Loucy (cell line): ENCODE measurements around the gene MOV10L1.

ENCODE experiments used
- H2AFZ ChIP-seq: fragments of 200-600 bp; sonication (generic); 2 replicates; pipeline ENCODE4 v1.6.0; 2016; ENCODE audit warnings: antibody characterized with exemption, mild to moderate bottlenecking, low read length, moderate library complexity
- H3F3A ChIP-seq: fragments of 200-600 bp; 2 replicates; pipeline ENCODE4 v1.6.0; 2016; ENCODE audit warnings: antibody characterized with exemption, low read depth, mild to moderate bottlenecking
- H3K27me3 ChIP-seq: fragments of 200-600 bp; sonication (generic); 2 replicates; pipeline ENCODE4 v1.6.1; 2014; ENCODE audit warnings: low read length, mild to moderate bottlenecking; ENCODE audit not compliant: insufficient read depth, poor library complexity, severe bottlenecking
- H3K36me3 ChIP-seq: fragments of 200-600 bp; sonication (generic); 2 replicates; pipeline ENCODE4 v1.6.1; 2016; ENCODE audit warnings: low read length; ENCODE audit not compliant: insufficient read depth
- H3K4me1 ChIP-seq: fragments of 200-600 bp; sonication (generic); 2 replicates; pipeline ENCODE4 v1.5.1; 2014; ENCODE audit warnings: low read length, mild to moderate bottlenecking; ENCODE audit not compliant: insufficient read depth, poor library complexity, severe bottlenecking
- H3K4me2 ChIP-seq: fragments of 200-600 bp; sonication (generic); 2 replicates; pipeline ENCODE4 v1.6.0; 2014; ENCODE audit warnings: antibody characterized with exemption, low read length, low read depth, mild to moderate bottlenecking; ENCODE audit not compliant: poor library complexity, severe bottlenecking
- H3K4me3 ChIP-seq: fragments of 200-600 bp; sonication (generic); 2 replicates; pipeline ENCODE4 v1.5.1; 2014; ENCODE audit warnings: low read length, mild to moderate bottlenecking, mixed read lengths; ENCODE audit not compliant: poor library complexity, severe bottlenecking
- H3K79me2 ChIP-seq: fragments of 200-600 bp; sonication (generic); 2 replicates; pipeline ENCODE4 v1.6.1; 2014; ENCODE audit warnings: low read length; ENCODE audit not compliant: insufficient read depth
- H3K9ac ChIP-seq: fragments of 200-600 bp; sonication (generic); 2 replicates; pipeline ENCODE4 v1.6.0; 2014; ENCODE audit warnings: mild to moderate bottlenecking, low read depth, low read length, moderate library complexity; ENCODE audit not compliant: poor library complexity, severe bottlenecking
- H3K9me2 ChIP-seq: fragments of 200-600 bp; sonication (generic); replicated peaks from 2 replicates; pipeline ENCODE4 v1.6.1; 2016; ENCODE audit warnings: low read depth, low read length, mixed read lengths
- H3K9me3 ChIP-seq: fragments of 200-600 bp; sonication (generic); 2 replicates; pipeline ENCODE4 v1.6.1; 2014; ENCODE audit warnings: mild to moderate bottlenecking, antibody characterized with exemption, low read length, low read depth; ENCODE audit not compliant: insufficient read depth
- H4K20me1 ChIP-seq: fragments of 200-600 bp; sonication (generic); 2 replicates; pipeline ENCODE4 v1.6.0; 2014; ENCODE audit warnings: antibody characterized with exemption, low read length, mild to moderate bottlenecking; ENCODE audit not compliant: insufficient read depth, poor library complexity, severe bottlenecking
- EZH2phosphoT487 ChIP-seq: fragments of 200-600 bp; IDR thresholded peaks from 2 replicates; pipeline ENCODE4 v1.6.1; 2018; ENCODE audit warnings: antibody characterized with exemption, mild to moderate bottlenecking, moderate library complexity, borderline replicate concordance
- TF ChIP-seq, protein P1 (sequence below): fragments of 200-600 bp; sonication (generic); conservative IDR thresholded peaks from 2 replicates; pipeline ENCODE4 v1.5.1; 2014; ENCODE audit warnings: mild to moderate bottlenecking, antibody characterized with exemption, low read length

The MOV10L1 gene

DNA sequence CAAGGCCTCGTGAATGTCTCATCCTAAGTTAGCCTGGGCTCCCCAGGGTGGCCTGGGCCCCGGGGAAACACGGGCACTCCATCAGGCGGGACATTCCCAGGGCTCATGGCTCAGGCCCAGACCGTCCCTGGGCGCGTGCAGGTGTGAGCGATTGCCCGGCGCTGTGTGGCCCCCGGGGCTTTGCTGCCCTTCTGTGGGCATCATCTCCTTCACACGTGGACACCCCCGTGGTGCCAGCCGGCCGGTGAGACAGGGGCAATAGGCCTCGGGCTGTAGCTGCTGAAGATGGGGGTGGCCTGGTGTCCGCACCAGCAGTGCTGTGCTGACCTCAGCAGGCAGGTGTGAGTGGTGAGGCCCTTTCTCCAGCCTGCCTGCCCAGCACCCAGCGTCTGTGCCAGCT lies 106.5 kb downstream of the MOV10L1 start:
- TF ChIP-seq EZH2phosphoT487 = no peak
- TF ChIP-seq, protein P1, sequence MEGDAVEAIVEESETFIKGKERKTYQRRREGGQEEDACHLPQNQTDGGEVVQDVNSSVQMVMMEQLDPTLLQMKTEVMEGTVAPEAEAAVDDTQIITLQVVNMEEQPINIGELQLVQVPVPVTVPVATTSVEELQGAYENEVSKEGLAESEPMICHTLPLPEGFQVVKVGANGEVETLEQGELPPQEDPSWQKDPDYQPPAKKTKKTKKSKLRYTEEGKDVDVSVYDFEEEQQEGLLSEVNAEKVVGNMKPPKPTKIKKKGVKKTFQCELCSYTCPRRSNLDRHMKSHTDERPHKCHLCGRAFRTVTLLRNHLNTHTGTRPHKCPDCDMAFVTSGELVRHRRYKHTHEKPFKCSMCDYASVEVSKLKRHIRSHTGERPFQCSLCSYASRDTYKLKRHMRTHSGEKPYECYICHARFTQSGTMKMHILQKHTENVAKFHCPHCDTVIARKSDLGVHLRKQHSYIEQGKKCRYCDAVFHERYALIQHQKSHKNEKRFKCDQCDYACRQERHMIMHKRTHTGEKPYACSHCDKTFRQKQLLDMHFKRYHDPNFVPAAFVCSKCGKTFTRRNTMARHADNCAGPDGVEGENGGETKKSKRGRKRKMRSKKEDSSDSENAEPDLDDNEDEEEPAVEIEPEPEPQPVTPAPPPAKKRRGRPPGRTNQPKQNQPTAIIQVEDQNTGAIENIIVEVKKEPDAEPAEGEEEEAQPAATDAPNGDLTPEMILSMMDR = no peak
- Histone ChIP-seq H3K4me1 (peaks cover 20% of the 10 kb centered on the region), H4K20me1 (peaks cover 17% of the 10 kb centered on the region), H3K4me2 (no peak overlapping the region), H3K9me2 (no peaks in the 10 kb centered on the region), H3K36me3 (peaks cover 22% of the 10 kb centered on the region; the same call in 1 of the 2 replicates), H2AFZ (no peak overlapping the region), H3K4me3 (no peak overlapping the region), H3K9me3 (no peaks in the 10 kb centered on the region), H3K9ac (no peak overlapping the region), H3F3A (peaks cover 9% of the 10 kb centered on the region; the same call in 1 of the 2 replicates), H3K79me2 (peaks cover 37% of the 10 kb centered on the region), H3K27me3 (no peaks in the 10 kb centered on the region)

DNA sequence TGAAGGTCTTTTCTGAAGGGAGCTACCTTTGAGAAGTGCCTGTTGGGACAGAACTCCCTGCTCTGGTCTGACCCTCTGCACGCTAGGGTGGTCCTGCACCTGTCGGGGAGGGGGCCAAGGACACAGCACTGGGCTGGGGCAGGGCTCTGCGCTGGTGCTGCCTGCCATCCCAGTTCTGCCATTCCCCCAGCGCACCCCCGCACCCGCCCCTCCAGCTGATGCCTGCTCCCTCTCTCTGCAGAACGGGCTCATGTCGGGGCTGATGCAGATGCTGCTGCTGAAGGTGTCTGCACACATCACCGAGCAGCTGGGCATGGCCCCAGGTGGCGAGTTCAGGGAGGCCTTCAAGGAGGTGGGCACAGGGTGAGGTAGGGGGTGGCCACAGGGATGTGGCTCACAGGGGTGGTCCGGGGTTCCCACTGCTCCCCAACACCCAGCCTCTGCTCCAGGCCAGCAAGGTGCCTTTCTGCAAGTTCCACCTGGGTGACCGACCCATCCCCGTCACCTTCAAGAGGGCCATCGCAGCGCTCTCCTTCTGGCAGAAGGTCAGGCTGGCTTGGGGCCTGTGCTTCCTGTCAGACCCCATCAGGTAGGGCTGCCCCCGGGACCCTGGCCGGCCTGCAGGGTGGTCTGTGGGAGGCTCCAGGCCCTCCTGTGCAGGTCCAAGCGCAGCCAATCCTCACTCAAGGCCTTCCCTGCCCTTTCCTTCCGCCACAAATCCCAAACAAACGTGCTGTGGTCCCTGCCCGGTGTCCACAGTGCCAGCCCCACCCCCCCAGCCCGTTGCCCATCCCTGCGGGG lies 107.4 kb downstream of the MOV10L1 start:
- H3K36me3 ChIP-seq = peaks cover 22% of the 10 kb centered on the region; the same call in 1 of the 2 replicates
- H3K79me2 ChIP-seq = peaks cover 40% of the 10 kb centered on the region
- TF ChIP-seq, protein P1 = no peak
- no peak for TF ChIP-seq EZH2phosphoT487
- no peaks in the 10 kb centered on the region for H3K9me3 ChIP-seq
- H3K9me2 ChIP-seq = no peaks in the 10 kb centered on the region
- H2AFZ ChIP-seq = no peak overlapping the region
- no peak overlapping the region for H3K4me2 ChIP-seq
- peaks cover 19% of the 10 kb centered on the region for H3K4me1 ChIP-seq
- H3K4me3 ChIP-seq = no peak overlapping the region
- peaks cover 19% of the 10 kb centered on the region for H4K20me1 ChIP-seq
- no peak overlapping the region for H3K9ac ChIP-seq
- no peaks in the 10 kb centered on the region for H3K27me3 ChIP-seq
- H3F3A ChIP-seq = no peaks in the 10 kb centered on the region

DNA sequence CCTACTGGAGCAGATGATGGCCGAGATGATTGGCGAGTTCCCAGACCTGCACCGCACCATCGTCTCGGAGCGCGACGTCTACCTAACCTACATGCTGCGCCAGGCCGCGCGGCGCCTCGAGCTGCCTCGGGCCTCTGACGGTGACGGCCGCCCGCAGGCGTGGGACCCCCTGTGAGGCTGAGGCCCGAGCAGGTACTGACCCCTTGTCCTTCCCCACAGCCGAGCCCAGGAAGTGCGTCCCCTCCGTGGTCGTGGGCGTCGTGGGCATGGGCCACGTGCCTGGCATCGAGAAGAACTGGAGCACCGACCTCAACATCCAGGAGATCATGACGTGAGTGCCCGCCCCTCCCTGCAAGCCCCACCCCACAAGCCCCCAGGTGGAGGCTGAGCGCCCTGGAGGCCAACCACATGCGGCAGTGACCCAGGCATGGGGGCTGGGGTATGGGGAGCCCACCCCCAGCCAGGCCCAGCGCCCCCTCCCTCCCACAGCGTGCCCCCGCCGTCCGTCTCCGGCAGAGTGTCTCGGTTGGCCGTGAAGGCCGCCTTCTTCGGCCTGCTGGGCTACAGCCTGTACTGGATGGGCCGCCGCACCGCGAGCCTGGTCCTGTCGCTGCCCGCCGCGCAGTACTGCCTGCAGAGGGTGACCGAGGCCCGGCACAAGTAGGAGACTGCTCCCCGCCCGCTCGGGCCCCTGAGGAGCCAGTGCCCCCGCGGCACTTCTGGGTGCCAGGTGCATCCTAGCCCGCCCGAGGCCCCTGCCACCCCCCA lies 108.2 kb downstream of the MOV10L1 start:
- H3K79me2 ChIP-seq = peaks cover 40% of the 10 kb centered on the region
- no peaks in the 10 kb centered on the region for H3K9me2 ChIP-seq
- H2AFZ ChIP-seq = no peak overlapping the region
- TF ChIP-seq, protein P1 = no peak
- TF ChIP-seq EZH2phosphoT487 = no peak
- H4K20me1 ChIP-seq = peaks cover 19% of the 10 kb centered on the region
- no peak overlapping the region for H3K9ac ChIP-seq
- H3K4me3 ChIP-seq = no peak overlapping the region
- H3K4me1 ChIP-seq = peaks cover 15% of the 10 kb centered on the region
- no peaks in the 10 kb centered on the region for H3K9me3 ChIP-seq
- peaks cover 22% of the 10 kb centered on the region; the same call in 1 of the 2 replicates for H3K36me3 ChIP-seq
- H3K27me3 ChIP-seq = no peaks in the 10 kb centered on the region
- no peaks in the 10 kb centered on the region for H3F3A ChIP-seq
- H3K4me2 ChIP-seq = no peak overlapping the region
